HG02623 (cell line): ENCODE data around the gene NIPAL4.

Experiments
- ATAC-seq: cut with Tn5 transposase; IDR thresholded peaks from one replicate; pipeline ENCODE4 v1.9.1; 2021; ENCODE audit warnings: moderate library complexity; ENCODE audit not compliant: unreplicated experiment

The NIPAL4 gene

GRCh38 chr5:157511651-157512644 is 51.9 kb downstream of the NIPAL4 start:
- no peak for ATAC-seq

DNA sequence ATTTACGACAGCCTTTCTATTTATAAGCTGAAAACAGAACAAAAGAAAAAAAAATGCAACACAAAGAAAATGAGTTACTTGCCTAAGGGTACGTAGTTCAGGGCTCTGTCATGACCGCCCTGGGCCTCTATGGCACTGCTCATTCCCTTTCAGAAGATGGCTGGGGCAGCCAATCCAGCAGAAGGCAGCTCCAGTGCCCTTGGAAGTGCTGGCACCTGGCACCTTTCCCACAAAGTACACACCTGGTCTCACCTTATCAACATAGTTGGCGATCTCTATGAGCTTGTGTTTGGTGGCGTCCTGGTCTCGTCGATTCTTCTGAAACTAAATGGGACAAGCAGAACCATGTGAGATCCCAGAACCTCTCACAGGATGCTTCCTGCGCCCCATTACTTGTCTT is 53.2 kb downstream of the NIPAL4 start:
- ATAC-seq = no peak

- no peak for ATAC-seq
These were observed 55.0 kb downstream of the NIPAL4 start for GRCh38 chr5:157514974-157515373.

GRCh38 chr5:157516006-157516405 is 56.0 kb downstream of the NIPAL4 start:
- ATAC-seq = no peak

DNA sequence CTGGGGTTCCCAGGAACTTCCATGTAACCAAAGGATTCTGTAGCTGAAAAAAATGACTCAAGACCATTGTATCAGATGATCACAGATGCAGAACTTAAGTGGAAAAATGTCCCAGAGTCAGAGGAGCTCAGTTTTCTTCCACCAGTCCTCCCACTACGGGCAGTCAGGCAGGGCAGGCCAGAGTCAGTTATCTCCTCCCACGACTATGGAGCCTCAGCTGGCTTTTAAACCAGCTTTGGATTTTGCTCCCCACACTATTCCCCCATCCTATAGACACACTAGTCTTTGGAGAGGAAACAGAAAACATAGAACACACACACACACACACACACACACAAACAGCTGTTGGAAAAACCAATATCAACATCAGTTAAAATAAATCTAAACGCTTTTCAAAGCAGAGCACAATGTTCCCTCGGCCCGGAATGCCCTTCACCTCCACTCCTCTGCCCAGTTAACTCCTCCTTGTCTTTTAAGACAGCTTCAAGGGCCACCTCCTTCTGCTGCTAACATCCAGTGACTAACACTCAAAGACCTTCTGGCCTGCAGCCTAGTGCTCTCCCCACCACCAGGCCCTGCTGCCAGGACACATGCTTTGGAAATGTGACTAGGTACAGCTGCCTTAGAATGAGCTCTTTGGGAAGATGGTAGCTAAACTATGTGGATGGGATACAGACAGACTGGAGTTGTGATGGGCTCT is 56.8 kb downstream of the NIPAL4 start:
- ATAC-seq = no peak

DNA sequence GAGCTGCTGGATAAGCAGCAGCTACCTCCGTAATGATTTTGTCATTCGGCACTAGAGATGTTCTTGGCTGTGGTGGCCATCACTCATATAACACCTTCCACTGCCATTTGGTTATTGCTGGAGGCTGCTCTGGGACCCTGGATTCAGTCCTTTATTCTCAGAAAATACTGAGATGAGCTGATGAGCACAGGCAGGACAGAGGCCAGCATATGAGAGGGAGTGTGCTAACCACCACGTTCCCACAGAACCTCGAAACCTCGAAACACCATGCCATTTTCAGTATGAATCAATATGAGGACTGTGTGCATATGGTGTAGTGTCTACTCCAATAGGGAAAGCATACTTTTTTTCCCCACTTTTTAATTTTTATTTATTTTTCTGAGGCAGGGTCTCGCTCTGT is 59.0 kb downstream of the NIPAL4 start:
- peak; percentile 78 for ATAC-seq

- ATAC-seq = peak; percentile 52
These were observed 59.7 kb downstream of the NIPAL4 start for GRCh38 chr5:157519579-157520253.

GRCh38 chr5:157520911-157521703 is 61.1 kb downstream of the NIPAL4 start:
- ATAC-seq = no peak

DNA sequence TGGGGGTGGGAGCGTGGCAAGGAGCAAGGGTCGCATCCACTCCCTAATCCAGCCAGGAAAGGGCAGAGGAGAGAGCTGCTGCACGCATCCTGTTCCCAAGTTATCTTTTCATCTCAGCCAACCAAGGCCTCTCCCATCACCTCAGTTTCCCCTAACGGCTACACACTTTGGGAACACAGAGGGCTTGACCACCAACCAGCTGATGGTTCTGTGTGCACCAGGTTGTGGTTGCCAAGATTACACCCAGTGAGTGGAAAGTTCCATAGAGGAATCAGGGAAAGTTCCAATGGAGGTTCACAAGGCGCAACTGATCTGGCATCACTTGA is 61.7 kb downstream of the NIPAL4 start:
- no peak for ATAC-seq

- no peak for ATAC-seq
These were observed 64.0 kb downstream of the NIPAL4 start for GRCh38 chr5:157523976-157524375.
